ENCODE data around the gene MXD3.

- TF ChIP-seq EP300 (IDR thresholded peaks at IDR 0.05; ENCODE audit: borderline replicate concordance in 1 of 2, control insufficient read depth in 1 of 2, low read depth in 2 of 2, low read length in 2 of 2), result no peak
- TF ChIP-seq EZH2 (IDR thresholded peaks at IDR 0.05; ENCODE audit: borderline replicate concordance, control insufficient read depth, low read depth, low read length), result no peak
Measured at GRCh38 chr5:177354711-177355110, 43.0 kb upstream of the MXD3 start.

Data from GM12878 (cell line).